HG03066 (cell line): ENCODE measurements around the gene BRD2.

Experiments
- ATAC-seq: cut with Tn5 transposase; IDR thresholded peaks from one replicate; pipeline ENCODE4 v1.9.1; 2021; ENCODE audit warnings: low read depth; ENCODE audit not compliant: unreplicated experiment

BRD2 gene

GRCh38 chr6:32970413-32971241 is 2.2 kb downstream of the BRD2 start:
- ATAC-seq = no peak

- no peak for ATAC-seq
Observed at GRCh38 chr6:32971242-32971580, 2.8 kb downstream of the BRD2 start.

GRCh38 chr6:32971581-32972352 is 3.4 kb downstream of the BRD2 start:
- peak; percentile 46 for ATAC-seq

- no peak for ATAC-seq
Observed at GRCh38 chr6:32972353-32973143, 4.2 kb downstream of the BRD2 start.

GRCh38 chr6:32973144-32974015 is 5.0 kb downstream of the BRD2 start:
- no peak for ATAC-seq

GRCh38 chr6:32974016-32974333 is 5.6 kb downstream of the BRD2 start:
- no peak for ATAC-seq

- no peak for ATAC-seq
Observed at GRCh38 chr6:32974541-32975308, 6.3 kb downstream of the BRD2 start.

- ATAC-seq = no peak
Observed at GRCh38 chr6:32975886-32976285, 7.5 kb downstream of the BRD2 start.

- ATAC-seq = no peak
Observed at GRCh38 chr6:32976334-32977069, 8.1 kb downstream of the BRD2 start.

- ATAC-seq = no peak
Observed at GRCh38 chr6:32977272-32977952, 9.0 kb downstream of the BRD2 start.

GRCh38 chr6:32977953-32978324 is 9.5 kb downstream of the BRD2 start:
- ATAC-seq = no peak

- ATAC-seq = no peak
Observed at GRCh38 chr6:32979720-32980487, 11.5 kb downstream of the BRD2 start.

- no peak for ATAC-seq
Observed at GRCh38 chr6:32980488-32981038, 12.2 kb downstream of the BRD2 start.

GRCh38 chr6:32982084-32982701 is 13.8 kb downstream of the BRD2 start:
- ATAC-seq = no peak

- no peak for ATAC-seq
Observed at GRCh38 chr6:32982702-32983492, 14.5 kb downstream of the BRD2 start.

- no peak for ATAC-seq
Observed at GRCh38 chr6:32983493-32983848, 15.1 kb downstream of the BRD2 start.
